ENCODE measurements around the gene UBTFL1.
"Not testable (repeated sequence)": the region's sequence is repeated elsewhere in the genome, so short reads cannot be mapped to it uniquely, and the experiment has no call there.

Gene UBTFL1

GRCh38 chr11:90085650-90086049 lies at the start of gene UBTFL1:
Gene UBTFL1, plus strand, starts transcription at chr11:90085950. Its CDS starts 0 bp downstream, at chr11:90085950.
- not testable (repeated sequence) for DNase-seq (ENCODE audit: low read depth); H3K4me3 ChIP-seq (ENCODE audit: low read depth, low read length)

- not testable (repeated sequence) for H3K4me3 ChIP-seq (ENCODE audit: low read depth, low read length); DNase-seq (ENCODE audit: low read depth)
Measured at GRCh38 chr11:90051591-90052209, 34.0 kb upstream of the UBTFL1 start.

GRCh38 chr11:90052311-90052710 lies 33.4 kb upstream of the UBTFL1 start:
- not testable (repeated sequence) for DNase-seq (ENCODE audit: low read depth); H3K4me3 ChIP-seq (ENCODE audit: low read depth, low read length)

- not testable (repeated sequence) for H3K4me3 ChIP-seq (ENCODE audit: low read depth, low read length); DNase-seq (ENCODE audit: low read depth)
Measured at GRCh38 chr11:90053545-90053944, 32.2 kb upstream of the UBTFL1 start.

- not testable (repeated sequence) for DNase-seq (ENCODE audit: low read depth); H3K4me3 ChIP-seq (ENCODE audit: low read depth, low read length)
Measured at GRCh38 chr11:90088731-90089130, 3.0 kb downstream of the UBTFL1 start.

- not testable (repeated sequence) for H3K4me3 ChIP-seq (ENCODE audit: low read depth, low read length); DNase-seq (ENCODE audit: low read depth)
Measured at GRCh38 chr11:90095230-90095924, 9.6 kb downstream of the UBTFL1 start.

- not testable (repeated sequence) for DNase-seq (ENCODE audit: low read depth); H3K4me3 ChIP-seq (ENCODE audit: low read depth, low read length)
Measured at GRCh38 chr11:90098261-90098660, 12.5 kb downstream of the UBTFL1 start.

GRCh38 chr11:90100431-90100830 lies 14.7 kb downstream of the UBTFL1 start:
- TF ChIP-seq CTCF (IDR thresholded peaks at IDR 0.05; ENCODE audit: insufficient read depth, low read depth, low read length, missing control alignments): no peak
- no peak for DNase-seq (ENCODE audit: low read depth)
- no peak overlapping the region for H3K4me3 ChIP-seq (ENCODE audit: low read depth, low read length)

- TF ChIP-seq CTCF (IDR thresholded peaks at IDR 0.05; ENCODE audit: insufficient read depth, low read depth, low read length, missing control alignments): no peak
- no peak overlapping the region for H3K4me3 ChIP-seq (ENCODE audit: low read depth, low read length)
- DNase-seq (ENCODE audit: low read depth): no peak
Measured at GRCh38 chr11:90113541-90113940, 27.8 kb downstream of the UBTFL1 start.

GRCh38 chr11:90120191-90120590 lies 34.4 kb downstream of the UBTFL1 start:
- DNase-seq (ENCODE audit: low read depth): no peak
- H3K4me3 ChIP-seq (ENCODE audit: low read depth, low read length): no peak overlapping the region
- no peak for TF ChIP-seq CTCF (IDR thresholded peaks at IDR 0.05; ENCODE audit: insufficient read depth, low read depth, low read length, missing control alignments)

- H3K4me3 ChIP-seq (ENCODE audit: low read depth, low read length): no peak overlapping the region
Measured at GRCh38 chr11:90124371-90124770, 38.6 kb downstream of the UBTFL1 start.

More at GRCh38 chr11:90124371-90124770, 38.6 kb downstream of the UBTFL1 start:
- DNase-seq (ENCODE audit: low read depth): no peak
- no peak for TF ChIP-seq CTCF (IDR thresholded peaks at IDR 0.05; ENCODE audit: insufficient read depth, low read depth, low read length, missing control alignments)

Data from GM12865 (cell line).